Right forelimb (tissue), 1 donor: ENCODE data around the gene GOLGA2.

ENCODE experiments used
- DNase-seq: peaks from one replicate; pipeline ENCODE4 v3.0.0-alpha.2; 2018

Gene GOLGA2

GRCh38 chr9:128257086-128257825 is 18.6 kb downstream of the GOLGA2 start:
- no peak for DNase-seq

- DNase-seq = peak; percentile 81
Observed at GRCh38 chr9:128254855-128255759, 20.7 kb downstream of the GOLGA2 start.

DNA sequence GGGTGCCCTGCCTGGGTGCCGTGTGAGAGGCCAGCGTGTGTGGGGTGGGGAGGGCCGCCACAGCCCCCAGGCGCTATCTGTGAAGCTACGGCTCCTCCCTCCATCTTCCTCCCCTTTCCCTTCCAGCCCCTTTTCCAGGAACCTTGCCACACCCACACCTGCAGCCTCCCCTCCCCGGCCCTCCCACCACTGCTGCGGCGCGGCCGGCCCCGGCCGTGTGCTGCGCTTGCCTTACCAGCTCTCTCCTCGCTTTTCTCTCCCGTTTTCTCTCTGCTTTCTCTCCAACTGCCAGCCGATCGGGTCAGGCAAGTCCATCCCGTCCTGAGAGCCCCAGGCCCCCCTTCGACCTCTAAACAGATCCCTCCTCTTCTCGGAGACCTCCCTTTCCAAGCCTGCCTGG is 21.4 kb downstream of the GOLGA2 start:
- DNase-seq = no peak

DNA sequence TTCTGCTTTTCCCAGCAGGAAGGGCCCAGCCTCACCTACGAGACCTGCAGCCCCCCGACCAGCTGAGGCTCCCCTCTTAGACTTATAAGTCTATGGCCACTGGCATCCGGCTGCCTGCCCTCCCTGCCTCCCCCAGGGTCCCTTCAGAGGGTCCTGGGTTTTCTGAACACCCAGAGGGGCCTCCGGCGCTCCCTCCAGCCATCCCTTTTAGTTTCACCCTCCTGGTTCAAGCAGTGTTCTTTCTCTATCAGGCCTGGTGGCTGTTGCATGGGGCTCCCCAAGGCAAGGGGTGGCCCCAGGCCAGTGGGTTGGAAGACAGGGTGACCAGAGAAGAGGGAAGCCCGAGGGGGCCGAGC is 21.8 kb downstream of the GOLGA2 start:
- DNase-seq = no peak

- no peak for DNase-seq
Observed at GRCh38 chr9:128253140-128253990, 22.4 kb downstream of the GOLGA2 start.

DNA sequence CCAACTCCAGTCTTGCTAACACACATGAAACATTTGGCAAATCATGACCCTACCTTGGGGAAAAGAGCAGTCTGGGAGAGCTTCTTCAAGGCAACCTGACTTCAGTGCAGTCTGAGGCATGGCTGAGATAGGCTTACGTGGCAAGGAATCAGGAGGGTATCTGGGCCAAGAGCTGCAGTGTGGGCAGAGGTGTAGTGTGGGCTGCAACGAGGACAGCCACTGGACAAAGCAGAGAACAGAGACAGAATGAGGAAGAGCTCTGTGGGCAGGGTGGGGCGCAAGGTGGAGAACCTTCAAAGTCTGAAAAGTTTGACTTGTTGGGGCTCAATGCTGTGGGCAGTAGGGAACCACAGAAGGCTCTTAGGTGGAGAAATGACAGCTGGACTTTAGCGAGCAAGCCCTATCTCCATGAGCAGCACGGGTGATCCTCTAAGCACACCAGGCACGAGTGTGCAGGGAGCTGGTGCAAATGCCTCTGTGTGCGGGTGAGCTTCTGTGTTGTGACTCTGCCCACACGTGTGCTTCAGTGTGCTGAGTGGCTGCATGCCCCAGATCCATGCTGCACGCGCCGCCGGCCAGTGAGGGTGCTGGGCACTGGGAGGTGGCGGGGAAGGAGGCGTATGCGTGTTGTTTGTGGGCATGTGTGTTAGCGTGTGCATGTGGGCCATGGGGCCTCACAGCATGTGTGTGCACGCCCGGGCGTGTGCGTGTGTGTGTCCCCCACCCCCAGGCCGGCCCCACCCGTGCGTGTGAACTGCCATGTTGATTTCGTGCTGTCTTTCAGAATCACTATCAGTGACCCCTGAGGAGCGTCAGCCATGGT is 23.3 kb downstream of the GOLGA2 start:
- DNase-seq = no peak

DNA sequence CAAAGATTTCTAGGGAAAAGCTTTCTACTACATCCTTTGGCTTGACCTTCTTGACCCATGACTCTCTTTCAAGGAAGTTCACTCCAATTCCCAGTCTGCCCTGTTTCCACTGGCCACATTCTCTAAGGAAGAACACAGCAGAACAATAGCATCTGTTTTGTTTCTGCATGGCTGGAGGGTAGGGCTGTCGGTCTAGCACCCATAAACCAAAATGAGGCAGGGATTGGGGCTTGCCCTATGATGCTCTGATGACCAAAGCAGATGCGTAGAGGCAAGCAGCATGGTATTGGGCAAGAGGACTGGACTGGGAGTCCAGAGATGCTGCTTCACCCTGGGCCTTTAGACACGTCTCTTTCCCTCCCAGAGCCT is 24.1 kb downstream of the GOLGA2 start:
- no peak for DNase-seq

GRCh38 chr9:128250839-128251731 is 24.7 kb downstream of the GOLGA2 start:
- no peak for DNase-seq

GRCh38 chr9:128249908-128250838 is 25.6 kb downstream of the GOLGA2 start:
- peak; percentile 89 for DNase-seq

GRCh38 chr9:128249558-128249907 is 26.3 kb downstream of the GOLGA2 start:
- DNase-seq = no peak

GRCh38 chr9:128247226-128247803 is 28.5 kb downstream of the GOLGA2 start:
- DNase-seq = peak; percentile 44

DNA sequence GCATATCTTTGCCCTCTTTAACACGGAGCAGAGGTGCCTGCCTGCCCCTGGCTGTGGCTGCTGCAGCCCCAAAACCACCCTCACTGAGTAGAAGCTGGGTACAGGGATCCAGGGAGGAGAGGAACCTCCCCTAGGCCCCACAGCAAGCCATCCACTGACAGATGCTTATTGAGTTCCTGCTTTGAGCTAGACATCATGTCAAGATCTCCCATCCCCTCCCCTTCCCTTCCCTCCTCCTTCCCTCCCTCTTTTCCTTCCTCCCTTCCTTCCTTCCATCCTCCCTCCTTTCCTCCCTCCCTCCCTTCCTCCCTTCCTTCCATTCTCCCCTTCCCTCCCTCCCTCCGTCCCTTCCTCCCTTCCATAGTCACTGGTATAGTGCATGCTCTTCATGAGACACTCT is 29.3 kb downstream of the GOLGA2 start:
- peak; percentile 51 for DNase-seq

DNA sequence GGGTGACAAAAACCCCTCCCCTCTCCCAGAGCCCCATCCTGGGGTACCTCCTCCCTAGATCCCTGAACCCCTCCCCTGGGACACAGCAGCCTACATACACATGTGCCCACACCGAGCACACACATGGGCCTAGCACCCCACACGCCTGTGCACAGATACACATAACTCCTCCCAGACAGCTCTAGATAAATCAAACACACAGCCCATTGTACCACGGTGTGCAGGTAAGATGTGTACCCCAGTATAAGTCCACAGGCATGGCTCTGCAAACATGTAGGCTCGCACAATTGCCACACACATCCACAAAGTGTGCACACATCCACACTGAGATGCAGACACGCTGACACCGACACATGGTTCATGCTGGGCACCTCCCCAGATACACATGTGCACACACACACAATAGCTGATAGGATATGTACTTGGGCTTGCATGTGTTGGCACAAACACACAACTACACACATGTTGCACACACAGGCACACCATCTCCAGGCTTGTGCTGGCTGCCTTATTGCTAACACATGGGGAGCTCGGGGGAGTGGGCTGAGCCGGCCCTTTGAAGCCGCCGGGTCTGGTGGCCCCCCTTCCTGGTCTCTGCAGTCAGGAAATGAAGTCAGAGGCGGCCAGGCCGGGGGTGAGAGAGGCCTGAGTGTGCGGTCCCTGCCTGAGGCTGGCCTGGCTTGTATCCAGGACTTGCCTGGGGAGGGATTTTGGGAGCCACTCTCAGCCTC is 30.2 kb downstream of the GOLGA2 start:
- DNase-seq = peak; percentile 88

DNA sequence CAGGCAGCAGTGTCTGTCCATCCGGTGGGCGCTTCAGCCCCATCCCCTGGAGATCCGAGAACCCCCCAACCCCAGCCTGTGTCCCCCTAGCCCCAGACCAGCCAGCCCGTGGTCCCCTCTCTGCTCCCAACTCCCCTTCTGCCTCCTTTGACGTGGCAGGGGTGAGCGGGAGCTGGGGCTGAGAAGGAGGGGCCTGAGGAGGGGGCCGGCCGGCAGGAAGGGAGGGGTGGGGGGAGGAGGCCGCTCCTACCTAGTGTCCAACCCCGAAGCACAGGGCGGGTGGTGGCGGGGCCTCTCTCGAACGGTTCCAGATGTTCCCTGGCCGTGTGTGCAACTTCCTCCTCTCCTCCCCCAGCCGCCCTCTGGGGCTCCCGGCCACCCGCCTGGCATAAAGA is 31.0 kb downstream of the GOLGA2 start:
- DNase-seq = peak; percentile 95

GRCh38 chr9:128244091-128244836 is 31.5 kb downstream of the GOLGA2 start:
- peak; percentile 74 for DNase-seq

GRCh38 chr9:128243215-128244018 is 32.4 kb downstream of the GOLGA2 start:
- peak; percentile 91 for DNase-seq

DNA sequence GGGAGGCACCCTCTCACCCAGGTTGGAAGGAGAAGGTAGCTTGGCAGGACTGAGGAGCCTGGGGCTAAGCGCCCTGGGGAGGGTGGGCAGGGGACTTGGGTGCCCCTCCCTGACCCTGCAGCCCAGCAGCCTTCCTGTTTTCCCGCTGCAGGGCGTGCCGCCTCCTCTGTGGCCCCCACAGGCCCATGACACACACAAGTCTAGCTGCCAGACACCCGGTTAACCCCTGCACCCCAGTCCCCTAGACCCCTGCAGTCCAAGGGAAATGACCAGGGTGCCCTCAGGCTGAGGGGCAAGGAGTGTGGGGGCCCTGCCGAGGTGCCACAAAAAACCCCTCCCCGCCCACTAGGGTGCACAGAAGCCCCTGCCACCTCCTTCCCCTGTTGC is 33.0 kb downstream of the GOLGA2 start:
- no peak for DNase-seq
